ENCODE measurements around the gene GRID2. TPM values are rescaled to one million over a fixed set of nuclear protein-coding genes. Genes with fewer than 3 reads are reported as not detected.

GRID2 gene
- total and polyA plus RNA-seq, 9 of the 15 experiments (the other 6 are each of a cell fraction or from before 2014, with no cell fraction given): 0.04 TPM; not detected in 7

GRCh38 chr4:92279296-92279695, 24.5 kb upstream of the GRID2 start:
- WGBS (ENCODE audit: insufficient coverage, low coverage, missing lambda C conversion rate): 0% methylated on average over 1 of the region's 1 CpG
- Histone ChIP-seq H2AFZ (ENCODE audit: low read depth, low read length) (no peak overlapping the region), H3K4me3 (no peak overlapping the region), H3K9ac (ENCODE audit: insufficient read depth in 1 of 2, low read depth in 2 of 2, low read length in 2 of 2) (no peak overlapping the region), H3K4me1 (replicated peaks in 1 of 2; ENCODE audit: control insufficient read depth in 2 of 2, insufficient read depth in 2 of 2, low read length in 2 of 2) (no peaks in the 10 kb centered on the region), H3K27ac (ENCODE audit: extremely low read depth, low read depth, low read length) (no peak overlapping the region), H3K79me2 (ENCODE audit: control insufficient read depth, insufficient read depth, low read length) (no peaks in the 10 kb centered on the region), H3K9me3 (replicated peaks; ENCODE audit: control insufficient read depth, insufficient read depth, low read depth, low read length) (no peaks in the 10 kb centered on the region), H3K4me2 (ENCODE audit: insufficient read depth, low read length) (no peak overlapping the region), H3K9me1 (ENCODE audit: control insufficient read depth, insufficient read depth, low read length) (no peaks in the 10 kb centered on the region), H3K27me3 (ENCODE audit: control insufficient read depth in 2 of 2, insufficient read depth in 2 of 2, low read length in 2 of 2) (no peaks in the 10 kb centered on the region), H4K20me1 (replicated peaks; ENCODE audit: control insufficient read depth, insufficient read depth, low read length) (no peaks in the 10 kb centered on the region), H3K36me3 (ENCODE audit: control insufficient read depth, insufficient read depth, low read length) (no peaks in the 10 kb centered on the region)
- intact Hi-C loops (cut with micrococcal nuclease): no loop called here
- ChIA-PET CTCF (ENCODE audit: low intra/inter-chr PET ratio) (no interaction called here), POLR2A (no interaction called here)
- in situ Hi-C loops (cut with MboI): no loop called here
- no TSS peak for BruUV-seq (replicated peaks)
- no peak for FAIRE-seq
- DNase-seq (ENCODE audit: extremely low read depth in 1 of 4, low spot score in 3 of 4): no peak
- no peak for ATAC-seq
- TF ChIP-seq MCM3 (IDR thresholded peaks at IDR 0.05) (no peak), TEAD2 (tag; IDR thresholded peaks at IDR 0.05) (no peak), ETS2 (tag; IDR thresholded peaks at IDR 0.05; ENCODE audit: borderline replicate concordance, poor library complexity, severe bottlenecking) (no peak), ATF4 (CRISPR knock-in tag; IDR thresholded peaks at IDR 0.05) (no peak), SMC3 (conservative IDR thresholded peaks at IDR 0.05; ENCODE audit: insufficient read depth, low read depth, low read length) (no peak), PHF20 (IDR thresholded peaks at IDR 0.05; ENCODE audit: partially characterized antibody) (no peak), ZNF445 (CRISPR knock-in tag; IDR thresholded peaks at IDR 0.05; ENCODE audit: low read depth) (no peak), REST (IDR thresholded peaks at IDR 0.05; ENCODE audit: borderline replicate concordance) (no peak), REST (CRISPR knock-in tag; IDR thresholded peaks at IDR 0.05; ENCODE audit: low read depth) (no peak), ZNF518B (CRISPR knock-in tag; IDR thresholded peaks at IDR 0.05) (no peak), TRIM28 (IDR thresholded peaks at IDR 0.05) (no peak)
